ENCODE measurements around the gene MOB2.

- TF ChIP-seq JUND (IDR thresholded peaks at IDR 0.05) (no peak), MAX (IDR thresholded peaks at IDR 0.05) (no peak), CTCF (IDR thresholded peaks at IDR 0.05; ENCODE audit: low read depth, low read length, missing input control) (no peak), REST (IDR thresholded peaks at IDR 0.05) (no peak), FOXA1 (IDR thresholded peaks at IDR 0.05) (no peak), GABPA (IDR thresholded peaks at IDR 0.05 in 1 of 2, conservative IDR thresholded peaks at IDR 0.05 in 1 of 2) (no peak), TAF1 (conservative IDR thresholded peaks at IDR 0.05) (no peak)
Measured at GRCh38 chr11:1529774-1530173, 43.2 kb upstream of the MOB2 start.

Measured in liver (tissue), 3 donors.